HepG2 (cell line): ENCODE results near the gene DZIP1L. TPM values are rescaled to one million over a fixed set of nuclear protein-coding genes. Genes with fewer than 3 reads are reported as not detected.

Experiments used
- ATAC-seq: fragments of 200-7000 bp; cut with Tn5 transposase; 3 replicates; pipeline ENCODE4 v1.9.1; 2020; ENCODE audit warnings: mild to moderate bottlenecking, moderate library complexity
- BruUV-seq: library from RNA; stranded (reverse); fragments of 400-500 nt; replicated peaks from 2 replicates; lab custom pipeline; 2021; lab: Mats Ljungman, UMichigan
- CTCF ChIA-PET: fragments of 300-600 bp; formaldehyde crosslinking; extraction: SDS; loops from one replicate; lab custom pipeline; 2021; ENCODE audit warnings: low total read pairs, inconsistent platforms, low intra/inter-chr PET ratio; lab: Yijun Ruan, JAX
- POLR2A ChIA-PET: fragments of 350-600 bp; sonication (Branson Sonifier 250); formaldehyde crosslinking; loops from one replicate; lab custom pipeline; 2020; ENCODE audit warnings: antibody characterized with exemption, inconsistent platforms; lab: Yijun Ruan, JAX
- DNase-seq: peaks from one replicate; pipeline ENCODE4 v3.0.0-alpha.2; 2015; ENCODE audit warnings: low spot score
- FAIRE-seq: peaks from 3 replicates; lab custom pipeline; 2011; peaks lifted over from hg19 to GRCh38; lab: Jason Lieb, UNC
- H2AFZ ChIP-seq: one replicate; pipeline ENCODE4 v1.6.1; 2011; ENCODE audit warnings: low read length, inconsistent platforms
- H3K27ac ChIP-seq: fragments of 300-600 bp; 3 replicates; pipeline ENCODE4 v1.8.0; 2011; ENCODE audit warnings: mixed run types, mild to moderate bottlenecking, mixed read lengths, low read length, inconsistent platforms; ENCODE audit not compliant: insufficient read depth; ENCODE audit errors: extremely low read length
- H3K27me3 ChIP-seq, 2 experiments: fragments of 200-600 bp in 1 of 2; 2 replicates in 1 of 2; 3 replicates in 1 of 2; pipeline versions ENCODE4 v1.6.0 to v1.8.0; 2011; ENCODE audit warnings: low read length in 2 of 2, mild to moderate bottlenecking in 2 of 2, moderate library complexity in 2 of 2, inconsistent platforms in 1 of 2; ENCODE audit not compliant: insufficient read depth in 2 of 2, control insufficient read depth in 1 of 2
- H3K36me3 ChIP-seq, 2 experiments: fragments of 200-600 bp in 1 of 2; replicated peaks in 1 of 2; 2 replicates in 1 of 2; 3 replicates in 1 of 2; pipeline versions ENCODE4 v1.5.1 to v1.8.0; 2011; ENCODE audit warnings: low read length in 2 of 2, inconsistent platforms in 1 of 2; ENCODE audit not compliant: insufficient read depth in 2 of 2, control insufficient read depth in 1 of 2
- H3K4me1 ChIP-seq: 2 replicates; pipeline ENCODE4 v1.5.1; 2012; ENCODE audit warnings: low read length, inconsistent platforms; ENCODE audit not compliant: insufficient read depth
- H3K4me2 ChIP-seq: 2 replicates; pipeline ENCODE4 v1.6.0; 2011; ENCODE audit warnings: low read depth, low read length, inconsistent platforms
- H3K4me3 ChIP-seq, 3 experiments: fragments of 200-600 bp in 1 of 3; sonication (generic), shearing (Covaris generic) in 1 of 3; replicated peaks in 1 of 3; 2 replicates each; pipeline ENCODE4 v1.5.1; 2011 to 2016; ENCODE audit warnings: low read length in 3 of 3, inconsistent platforms in 2 of 3, low read depth in 2 of 3, mild to moderate bottlenecking in 2 of 3, control low read depth in 1 of 3, mixed read lengths in 1 of 3; ENCODE audit not compliant: insufficient read depth in 1 of 3
- H3K79me2 ChIP-seq: one replicate; pipeline ENCODE4 v1.6.1; 2011; ENCODE audit warnings: low read length, inconsistent platforms; ENCODE audit not compliant: insufficient read depth
- H3K9ac ChIP-seq: 2 replicates; pipeline ENCODE4 v1.6.0; 2011; ENCODE audit warnings: mild to moderate bottlenecking, low read depth, low read length, inconsistent platforms; ENCODE audit not compliant: insufficient read depth
- H3K9me3 ChIP-seq: 2 replicates; pipeline ENCODE4 v1.5.1; 2012; ENCODE audit warnings: mild to moderate bottlenecking, low read length
- H4K20me1 ChIP-seq: 2 replicates; pipeline ENCODE4 v1.6.0; 2011; ENCODE audit warnings: inconsistent platforms, mild to moderate bottlenecking, low read length, moderate library complexity; ENCODE audit not compliant: insufficient read depth
- ATF5 ChIP-seq: sonication (generic); formaldehyde crosslinking; IDR thresholded peaks from 2 replicates; pipeline ENCODE4 v1.4.0; 2020; ENCODE audit warnings: mild to moderate bottlenecking, low read depth, missing genetic modification reagents
- FOSL1 ChIP-seq: sonication (generic); formaldehyde crosslinking; IDR thresholded peaks from 2 replicates; pipeline ENCODE4 v1.9.0; 2021; ENCODE audit warnings: missing genetic modification reagents, borderline replicate concordance
- HOXD1 ChIP-seq: sonication (generic); formaldehyde crosslinking; IDR thresholded peaks from 2 replicates; pipeline ENCODE4 v1.5.0; 2020; ENCODE audit warnings: missing genetic modification reagents
- MAFG ChIP-seq: sonication (generic); formaldehyde crosslinking; IDR thresholded peaks from 2 replicates; pipeline ENCODE4 v1.5.1; 2020; ENCODE audit warnings: mild to moderate bottlenecking, missing genetic modification reagents
- MXD1 ChIP-seq: sonication (generic); formaldehyde crosslinking; IDR thresholded peaks from 2 replicates; pipeline ENCODE4 v1.4.0; 2020; ENCODE audit warnings: mild to moderate bottlenecking, missing genetic modification reagents
- SALL1 ChIP-seq: sonication (generic); formaldehyde crosslinking; IDR thresholded peaks from 2 replicates; pipeline ENCODE4 v1.8.0; 2022; ENCODE audit warnings: mild to moderate bottlenecking, missing genetic modification reagents
- ZNF549 ChIP-seq: sonication (generic); formaldehyde crosslinking; IDR thresholded peaks from 2 replicates; pipeline ENCODE4 v1.5.0; 2020; ENCODE audit warnings: missing genetic modification reagents
- ZNF773 ChIP-seq: sonication (generic); formaldehyde crosslinking; IDR thresholded peaks from 2 replicates; pipeline ENCODE4 v1.4.0; 2020; ENCODE audit warnings: missing genetic modification reagents, borderline replicate concordance
- ZSCAN12 ChIP-seq: sonication (generic); formaldehyde crosslinking; IDR thresholded peaks from 2 replicates; pipeline ENCODE4 v1.9.0; 2021; ENCODE audit warnings: mild to moderate bottlenecking, missing genetic modification reagents
- ZUFSP ChIP-seq: sonication (generic); formaldehyde crosslinking; IDR thresholded peaks from 2 replicates; pipeline ENCODE4 v1.9.0; 2021; ENCODE audit warnings: missing genetic modification reagents, mild to moderate bottlenecking, borderline replicate concordance
- in situ Hi-C: cut with HindIII; loops from 2 replicates; pipeline ENCODE4 v1.10.0; 2017; ENCODE audit warnings: low pct_unique_long_range_greater_than_20kb; ENCODE audit not compliant: extremely low pct_ligation_motif_present
- intact Hi-C: fragments of 100-400 bp; cut with micrococcal nuclease; formaldehyde crosslinking; loops from one replicate; pipeline ENCODE4 v1.10.0; 2022; ENCODE audit not compliant: unreplicated experiment
- polyA plus RNA-seq, 8 experiments: library from polyadenylated mRNA; depleted of rRNA in 3 of 8; stranded (reverse) in 7 of 8; unstranded in 1 of 8; fragments of >200 nt; fragmentation: Illumina TruSeq in 4 of 8; extraction: Trizol in 4 of 8; gene quantifications; 2 replicates each; pipeline versions ENCODE4 v1.2.1 to v1.2.3, GENCODE V29; 2011 to 2016; ENCODE audit warnings: low read depth in 4 of 8, missing spikeins in 1 of 8, mixed read lengths in 1 of 8; ENCODE audit not compliant: insufficient read depth in 1 of 8
- total RNA-seq, 5 experiments: library from RNA; depleted of rRNA; stranded (reverse); fragments of >200 nt; fragmentation: Illumina TruSeq; extraction: Trizol; gene quantifications; 2 replicates each; pipeline ENCODE4 v1.2.3, GENCODE V29; 2016; ENCODE audit warnings: low read depth in 1 of 5
- TF ChIP-seq, protein P1 (sequence below): sonication (generic); formaldehyde crosslinking; IDR thresholded peaks from 2 replicates; pipeline ENCODE4 v1.5.0; 2020; ENCODE audit warnings: missing genetic modification reagents
- TF ChIP-seq, protein P2 (sequence below): sonication (generic); formaldehyde crosslinking; conservative IDR thresholded peaks from 2 replicates; pipeline ENCODE4 v1.8.0; 2022; ENCODE audit warnings: missing genetic modification reagents

Gene DZIP1L
- total and polyA plus RNA-seq, 2 of the 13 experiments (the other 11 are each of a cell fraction or from before 2014, with no cell fraction given) = 0.90 to 1.2 TPM

GRCh38 chr3:138025553-138025952, 89.9 kb downstream of the DZIP1L start:
- no peaks in the 10 kb centered on the region for H3K9me3 ChIP-seq
- no peak for FAIRE-seq
- H4K20me1 ChIP-seq = no peaks in the 10 kb centered on the region
- intact Hi-C loops (no loop called here), in situ Hi-C loops (no loop called here)
- ATAC-seq = no peak
- DNase-seq = no peak
- H3K36me3 ChIP-seq = no peaks in the 10 kb centered on the region
- no peak overlapping the region for H3K4me3 ChIP-seq
- BruUV-seq = no TSS peak
- H3K9ac ChIP-seq = no peak overlapping the region
- H3K27me3 ChIP-seq = no peaks in the 10 kb centered on the region
- POLR2A ChIA-PET = no interaction called here
- CTCF ChIA-PET = no interaction called here
- no peak overlapping the region for H3K4me2 ChIP-seq
- H3K4me1 ChIP-seq = no peaks in the 10 kb centered on the region
- no peak overlapping the region for H2AFZ ChIP-seq
- no peaks in the 10 kb centered on the region for H3K79me2 ChIP-seq
- no peak overlapping the region for H3K27ac ChIP-seq
- TF ChIP-seq, protein P1, sequence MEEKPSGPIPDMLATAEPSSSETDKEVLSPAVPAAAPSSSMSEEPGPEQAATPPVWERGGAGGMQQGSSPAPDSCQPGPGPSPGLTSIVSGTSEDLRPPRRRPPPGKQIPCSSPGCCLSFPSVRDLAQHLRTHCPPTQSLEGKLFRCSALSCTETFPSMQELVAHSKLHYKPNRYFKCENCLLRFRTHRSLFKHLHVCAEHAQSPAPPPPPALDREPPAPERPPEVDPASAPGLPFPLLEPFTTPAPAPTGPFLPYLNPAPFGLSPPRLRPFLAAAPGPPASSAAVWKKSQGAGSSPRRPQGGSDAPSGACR (CRISPR knock-in tag) = no peak
- TF ChIP-seq FOSL1 (CRISPR knock-in tag) (no peak), HOXD1 (CRISPR knock-in tag) (no peak), ATF5 (CRISPR knock-in tag) (no peak), ZSCAN12 (CRISPR knock-in tag) (no peak), MXD1 (CRISPR knock-in tag) (no peak), MAFG (CRISPR knock-in tag) (no peak), ZUFSP (CRISPR knock-in tag) (no peak), ZNF549 (CRISPR knock-in tag) (no peak), ZNF773 (CRISPR knock-in tag) (no peak), SALL1 (no peak)
- TF ChIP-seq, protein P2, sequence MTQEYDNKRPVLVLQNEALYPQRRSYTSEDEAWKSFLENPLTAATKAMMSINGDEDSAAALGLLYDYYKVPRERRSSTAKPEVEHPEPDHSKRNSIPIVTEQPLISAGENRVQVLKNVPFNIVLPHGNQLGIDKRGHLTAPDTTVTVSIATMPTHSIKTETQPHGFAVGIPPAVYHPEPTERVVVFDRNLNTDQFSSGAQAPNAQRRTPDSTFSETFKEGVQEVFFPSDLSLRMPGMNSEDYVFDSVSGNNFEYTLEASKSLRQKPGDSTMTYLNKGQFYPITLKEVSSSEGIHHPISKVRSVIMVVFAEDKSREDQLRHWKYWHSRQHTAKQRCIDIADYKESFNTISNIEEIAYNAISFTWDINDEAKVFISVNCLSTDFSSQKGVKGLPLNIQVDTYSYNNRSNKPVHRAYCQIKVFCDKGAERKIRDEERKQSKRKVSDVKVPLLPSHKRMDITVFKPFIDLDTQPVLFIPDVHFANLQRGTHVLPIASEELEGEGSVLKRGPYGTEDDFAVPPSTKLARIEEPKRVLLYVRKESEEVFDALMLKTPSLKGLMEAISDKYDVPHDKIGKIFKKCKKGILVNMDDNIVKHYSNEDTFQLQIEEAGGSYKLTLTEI (CRISPR knock-in tag) = no peak
